IMR-90 (cell line): ENCODE measurements around the gene DDX10. TPM values are rescaled to one million over a fixed set of nuclear protein-coding genes. Genes with fewer than 3 reads are reported as not detected.

Source experiments
- ATAC-seq: fragments of 200-7000 bp; cut with Tn5 transposase; 2 replicates; pipeline ENCODE4 v1.9.1; 2020; ENCODE audit warnings: low read depth, mild to moderate bottlenecking, moderate library complexity
- BruUV-seq: library from RNA; stranded (reverse); fragments of 400-500 nt; replicated peaks from 2 replicates; lab custom pipeline; 2021; lab: Mats Ljungman, UMichigan
- CTCF ChIA-PET: fragments of 300-600 bp; formaldehyde crosslinking; extraction: SDS; loops from one replicate; lab custom pipeline; 2021; ENCODE audit warnings: antibody characterized with exemption; lab: Yijun Ruan, JAX
- POLR2A ChIA-PET: fragments of 300-600 bp; sonication (Branson Sonifier 250); formaldehyde crosslinking; loops from one replicate; lab custom pipeline; 2022; ENCODE audit warnings: antibody characterized with exemption; ENCODE audit not compliant: unreplicated experiment; lab: Charles Lee
- DNase-seq: peaks from one replicate; pipeline ENCODE4 v3.0.0; 2013
- H2AFZ ChIP-seq: replicated peaks from 2 replicates; pipeline ENCODE3; 2013; ENCODE audit warnings: low read length, mild to moderate bottlenecking; ENCODE audit not compliant: poor library complexity
- H2AK5ac ChIP-seq: 2 replicates; pipeline ENCODE4 v1.6.1; 2013; ENCODE audit warnings: low read depth, low read length, inconsistent platforms
- H2AK9ac ChIP-seq: replicated peaks from 2 replicates; pipeline ENCODE3; 2013; ENCODE audit warnings: mild to moderate bottlenecking, low read depth, low read length, moderate library complexity; ENCODE audit not compliant: poor library complexity
- H2BK120ac ChIP-seq: 2 replicates; pipeline ENCODE4 v1.6.1; 2013; ENCODE audit warnings: low read depth, low read length, inconsistent platforms
- H2BK15ac ChIP-seq: 3 replicates; pipeline ENCODE4 v1.6.1; 2013; ENCODE audit warnings: low read depth, low read length, inconsistent platforms
- H2BK20ac ChIP-seq: 2 replicates; pipeline ENCODE4 v1.6.1; 2013; ENCODE audit warnings: low read depth, mild to moderate bottlenecking, inconsistent platforms, low read length, moderate library complexity
- H2BK5ac ChIP-seq: 2 replicates; pipeline ENCODE4 v1.6.1; 2013; ENCODE audit warnings: mild to moderate bottlenecking, low read depth, low read length, inconsistent platforms; ENCODE audit not compliant: poor library complexity, severe bottlenecking
- H3K14ac ChIP-seq: replicated peaks from 2 replicates; pipeline ENCODE4 v1.6.1; 2013; ENCODE audit warnings: low read depth, low read length, inconsistent platforms
- H3K18ac ChIP-seq: 2 replicates; pipeline ENCODE4 v1.6.1; 2013; ENCODE audit warnings: low read depth, low read length, control low read depth
- H3K23ac ChIP-seq: 2 replicates; pipeline ENCODE4 v1.6.1; 2013; ENCODE audit warnings: low read depth, low read length, inconsistent platforms
- H3K27ac ChIP-seq: 2 replicates; pipeline ENCODE4 v1.5.1; 2013; ENCODE audit warnings: mild to moderate bottlenecking, control low read depth, low read length; ENCODE audit not compliant: insufficient read depth
- H3K27me3 ChIP-seq: 2 replicates; pipeline ENCODE4 v1.6.1; 2013; ENCODE audit warnings: low read length; ENCODE audit not compliant: control insufficient read depth, insufficient read depth
- H3K36me3 ChIP-seq: 2 replicates; pipeline ENCODE4 v1.6.1; 2013; ENCODE audit warnings: low read length, mixed read lengths; ENCODE audit not compliant: control insufficient read depth, insufficient read depth
- H3K4ac ChIP-seq: 2 replicates; pipeline ENCODE4 v1.6.1; 2013; ENCODE audit warnings: low read depth, low read length, inconsistent platforms
- H3K4me1 ChIP-seq: 2 replicates; pipeline ENCODE4 v1.6.1; 2013; ENCODE audit warnings: low read length, mixed read lengths; ENCODE audit not compliant: control insufficient read depth, insufficient read depth
- H3K4me2 ChIP-seq: 2 replicates; pipeline ENCODE4 v1.6.1; 2013; ENCODE audit warnings: low read depth, mild to moderate bottlenecking, control low read depth, low read length, moderate library complexity
- H3K4me3 ChIP-seq: 2 replicates; pipeline ENCODE4 v1.5.1; 2013; ENCODE audit warnings: low read depth, mild to moderate bottlenecking, control low read depth, low read length, moderate library complexity; ENCODE audit not compliant: insufficient read depth
- H3K56ac ChIP-seq: 2 replicates; pipeline ENCODE4 v1.6.1; 2013; ENCODE audit warnings: low read length, inconsistent platforms; ENCODE audit not compliant: insufficient read depth; ENCODE audit errors: extremely low read depth
- H3K79me1 ChIP-seq, 2 experiments: 2 replicates each; pipeline ENCODE4 v1.6.1; 2013; ENCODE audit warnings: low read length in 2 of 2, inconsistent platforms in 1 of 2, low read depth in 1 of 2
- H3K9ac ChIP-seq: 2 replicates; pipeline ENCODE4 v1.6.1; 2013; ENCODE audit warnings: low read depth, low read length, control low read depth
- H3K9me1 ChIP-seq: 2 replicates; pipeline ENCODE4 v1.6.1; 2013; ENCODE audit warnings: low read length, inconsistent platforms; ENCODE audit not compliant: insufficient read depth
- H3K9me3 ChIP-seq: 2 replicates; pipeline ENCODE4 v1.6.1; 2013; ENCODE audit warnings: low read length; ENCODE audit not compliant: control insufficient read depth, insufficient read depth
- H4K20me1 ChIP-seq: 2 replicates; pipeline ENCODE4 v1.6.1; 2013; ENCODE audit warnings: low read length, inconsistent platforms; ENCODE audit not compliant: insufficient read depth
- H4K5ac ChIP-seq: 2 replicates; pipeline ENCODE4 v1.6.1; 2013; ENCODE audit warnings: mild to moderate bottlenecking, low read depth, low read length, control low read depth
- H4K8ac ChIP-seq, 2 experiments: 2 replicates each; pipeline ENCODE4 v1.6.1; 2013; ENCODE audit warnings: low read depth in 2 of 2, low read length in 2 of 2, control low read depth in 1 of 2, inconsistent platforms in 1 of 2
- H4K91ac ChIP-seq: 2 replicates; pipeline ENCODE4 v1.6.1; 2013; ENCODE audit warnings: low read depth, low read length, inconsistent platforms; ENCODE audit not compliant: insufficient read depth
- BHLHE40 ChIP-seq: fragments of 150-350 bp; IDR thresholded peaks from 2 replicates; pipeline ENCODE4 v1.6.1; 2016; ENCODE audit warnings: mild to moderate bottlenecking, low read depth, low read length
- CEBPB ChIP-seq: IDR thresholded peaks from 2 replicates; pipeline ENCODE4 v1.6.1; 2012; ENCODE audit warnings: low read depth, low read length, improper control_type of control experiment
- CHD1 ChIP-seq: IDR thresholded peaks from 2 replicates; pipeline ENCODE4 v1.6.1; 2012; ENCODE audit warnings: low read depth, low read length, improper control_type of control experiment
- CTCF ChIP-seq: conservative IDR thresholded peaks from 2 replicates; pipeline ENCODE4 v1.5.1; 2012; ENCODE audit warnings: mild to moderate bottlenecking, low read depth, low read length, improper control_type of control experiment
- ELK1 ChIP-seq: fragments of 150-350 bp; IDR thresholded peaks from 2 replicates; pipeline ENCODE4 v1.6.1; 2016; ENCODE audit warnings: low read depth, mild to moderate bottlenecking, low read length, moderate library complexity, borderline replicate concordance
- FOS ChIP-seq: fragments of 150-350 bp; IDR thresholded peaks from 2 replicates; pipeline ENCODE4 v1.6.1; 2016; ENCODE audit warnings: low read depth, low read length
- MAFK ChIP-seq: IDR thresholded peaks from 2 replicates; pipeline ENCODE4 v1.6.1; 2012; ENCODE audit warnings: low read depth, low read length, improper control_type of control experiment
- MAZ ChIP-seq: IDR thresholded peaks from 2 replicates; pipeline ENCODE4 v1.6.1; 2012; ENCODE audit warnings: low read depth, mild to moderate bottlenecking, low read length, improper control_type of control experiment, moderate library complexity, borderline replicate concordance
- MXI1 ChIP-seq: IDR thresholded peaks from 2 replicates; pipeline ENCODE4 v1.6.1; 2012; ENCODE audit warnings: low read depth, mild to moderate bottlenecking, low read length, moderate library complexity, borderline replicate concordance
- NFE2L2 ChIP-seq: fragments of 150-350 bp; IDR thresholded peaks from 2 replicates; pipeline ENCODE4 v1.6.1; 2016; ENCODE audit warnings: low read depth, mild to moderate bottlenecking, low read length
- POLR2A ChIP-seq: IDR thresholded peaks from 2 replicates; pipeline ENCODE4 v1.6.1; 2012; ENCODE audit warnings: mild to moderate bottlenecking, low read depth, low read length
- RAD21 ChIP-seq: IDR thresholded peaks from 2 replicates; pipeline ENCODE4 v1.6.1; 2012; ENCODE audit warnings: low read length, improper control_type of control experiment
- RCOR1 ChIP-seq: IDR thresholded peaks from 2 replicates; pipeline ENCODE4 v1.6.1; 2012; ENCODE audit warnings: mild to moderate bottlenecking, low read length, improper control_type of control experiment; ENCODE audit not compliant: insufficient replicate concordance
- RFX5 ChIP-seq: IDR thresholded peaks from 2 replicates; pipeline ENCODE4 v1.8.0; 2012; ENCODE audit warnings: low read depth, mild to moderate bottlenecking, low read length, moderate library complexity
- SMC3 ChIP-seq: fragments of 150-350 bp; IDR thresholded peaks from 2 replicates; pipeline ENCODE4 v1.6.1; 2016; ENCODE audit warnings: low read depth, mild to moderate bottlenecking, antibody characterized with exemption, low read length, moderate library complexity
- USF2 ChIP-seq: fragments of 150-350 bp; IDR thresholded peaks from 2 replicates; pipeline ENCODE4 v1.6.1; 2017; ENCODE audit warnings: mild to moderate bottlenecking, antibody characterized with exemption, low read length, low read depth
- WGBS, 2 experiments: methylation state at CpG; one replicate each; pipeline versions ENCODE4 v1.1.5 to v1.1.7; 2013; ENCODE audit warnings: missing lambda C conversion rate in 2 of 2; ENCODE audit not compliant: insufficient read length in 1 of 2; ENCODE audit errors: extremely low coverage in 2 of 2; 5-methylcytosine and 5-hydroxymethylcytosine counted together
- dilution Hi-C: fragments of 300-500 bp; cut with HindIII; formaldehyde crosslinking; loops from one replicate; pipeline ENCODE4 v1.14.3; 2018; ENCODE audit warnings: low sequenced_read_pairs; ENCODE audit not compliant: unreplicated experiment
- in situ Hi-C: fragments of 300-500 bp; cut with MboI; formaldehyde crosslinking; loops from 3 replicates; pipeline ENCODE4 v1.14.3; 2019; ENCODE audit warnings: low sequenced_read_pairs, inconsistent platforms, mixed read lengths
- intact Hi-C: fragments of 100-400 bp; cut with micrococcal nuclease; formaldehyde crosslinking; loops from 2 replicates; pipeline ENCODE4 v1.10.0; 2022
- polyA plus RNA-seq, 3 experiments: library from polyadenylated mRNA; depleted of rRNA; stranded (reverse); fragments of >200 nt; gene quantifications; 2 replicates each; pipeline ENCODE4 v1.2.3, GENCODE V29; 2012; ENCODE audit warnings: low replicate concordance in 1 of 3
- total RNA-seq: library from RNA; depleted of rRNA; stranded (reverse); fragments of >200 nt; gene quantifications from 2 replicates; pipeline ENCODE4 v1.2.3, GENCODE V29; 2012

The DDX10 gene
- total and polyA plus RNA-seq, 2 of the 4 experiments (the other 2 are of a cell fraction) = 20.0 to 31.9 TPM

- no peak overlapping the region; the same call in 1 of the 2 replicates for H4K5ac ChIP-seq
- no peak overlapping the region for H3K9ac ChIP-seq
- H2AK9ac ChIP-seq = no peak overlapping the region
- H2AFZ ChIP-seq = no peak overlapping the region
- peak overlapping the region; percentile 98; the same call in 1 of the 3 replicates for H2BK15ac ChIP-seq
- H3K56ac ChIP-seq = peak overlapping the region; percentile 26; the same call in 1 of the 2 replicates
- H3K27me3 ChIP-seq = no peaks in the 10 kb centered on the region
- H3K18ac ChIP-seq = no peak overlapping the region; the same call in 1 of the 2 replicates
- no peaks in the 10 kb centered on the region; the same call in 1 of the 2 replicates for H3K36me3 ChIP-seq
- H2BK5ac ChIP-seq = peak overlapping the region; percentile 80
- peaks cover 16% of the 10 kb centered on the region for H3K4me1 ChIP-seq
- dilution Hi-C loops = no loop called here
- ATAC-seq (peak; percentile 73), DNase-seq (peak; percentile 31)
- H3K4me3 ChIP-seq = no peak overlapping the region
- peak overlapping the region; percentile 89 for H2BK120ac ChIP-seq
- no peak overlapping the region for H3K23ac ChIP-seq
- H2AK5ac ChIP-seq = no peak overlapping the region
- no peak overlapping the region for H3K4ac ChIP-seq
- BruUV-seq = no TSS peak
- TF ChIP-seq CHD1 (no peak), RAD21 (no peak), MXI1 (no peak), NFE2L2 (no peak), RCOR1 (no peak), FOS (no peak), CEBPB (no peak), MAFK (no peak), RFX5 (no peak), MAZ (no peak), SMC3 (no peak), ELK1 (no peak), BHLHE40 (no peak), POLR2A (no peak), USF2 (no peak), CTCF (no peak)
- no peaks in the 10 kb centered on the region for H3K9me3 ChIP-seq
- H3K4me2 ChIP-seq = peak overlapping the region; percentile 30; the same call in 1 of the 2 replicates
- peak overlapping the region; percentile 98; the same call in 1 of the 2 replicates for H2BK20ac ChIP-seq
- no peak overlapping the region for H3K27ac ChIP-seq
- peak overlapping the region; percentile 83 to 96; a peak in 2 of 4 replicates for H4K8ac ChIP-seq
- H3K9me1 ChIP-seq = peaks cover 12% of the 10 kb centered on the region
- CTCF ChIA-PET = no interaction called here
- peak overlapping the region; percentile 90; the same call in 1 of the 2 replicates for H4K91ac ChIP-seq
- no CpG with 5 or more reads among the region's 3 CpGs for WGBS, 2 experiments
- H3K79me1 ChIP-seq = peaks cover 10 to 21% of the 10 kb centered on the region in 2 experiments
- intact Hi-C loops = no loop called here
- H4K20me1 ChIP-seq = no peaks in the 10 kb centered on the region
- POLR2A ChIA-PET = no interaction called here
- no peak overlapping the region for H3K14ac ChIP-seq
- in situ Hi-C loops = no loop called here
Measured at GRCh38 chr11:108901359-108901758, 236.5 kb downstream of the DDX10 start.
